GM23338 (cell line): ENCODE measurements around the gene UST. TPM values are rescaled to one million over a fixed set of nuclear protein-coding genes. Genes with fewer than 3 reads are reported as not detected.

Experiments
- ATAC-seq: fragments of 200-7000 bp; cut with Tn5 transposase; 3 replicates; pipeline ENCODE4 v1.9.1; 2020
- DNase-seq: peaks from one replicate; pipeline ENCODE4 v3.0.0-alpha.2; 2015; ENCODE audit warnings: low spot score
- H2AFZ ChIP-seq: fragments of 200-600 bp; sonication (generic); 2 replicates; pipeline ENCODE4 v1.8.0; 2016; ENCODE audit warnings: antibody characterized with exemption, mild to moderate bottlenecking, moderate library complexity
- H3F3A ChIP-seq: fragments of 200-600 bp; sonication (generic); replicated peaks from 2 replicates; pipeline ENCODE4 v1.8.0; 2017; ENCODE audit warnings: antibody characterized with exemption, mixed run types, low read depth
- H3K27ac ChIP-seq: fragments of 200-600 bp; sonication (generic); 2 replicates; pipeline ENCODE4 v1.6.1; 2016; ENCODE audit warnings: low read depth
- H3K27me3 ChIP-seq: fragments of 200-600 bp; sonication (generic); 2 replicates; pipeline ENCODE4 v1.8.0; 2016; ENCODE audit warnings: mild to moderate bottlenecking, mixed run types, moderate library complexity; ENCODE audit not compliant: insufficient read depth
- H3K36me3 ChIP-seq: fragments of 200-600 bp; sonication (generic); 2 replicates; pipeline ENCODE4 v1.8.0; 2016; ENCODE audit warnings: mild to moderate bottlenecking; ENCODE audit not compliant: insufficient read depth
- H3K4me1 ChIP-seq: fragments of 200-600 bp; sonication (generic); 2 replicates; pipeline ENCODE4 v1.8.0; 2016; ENCODE audit warnings: mild to moderate bottlenecking, moderate library complexity; ENCODE audit not compliant: insufficient read depth
- H3K4me2 ChIP-seq: fragments of 200-600 bp; sonication (generic); 2 replicates; pipeline ENCODE4 v1.7.1; 2017; ENCODE audit warnings: mixed run types
- H3K4me3 ChIP-seq: fragments of 200-600 bp; sonication (generic); 2 replicates; pipeline ENCODE4 v1.6.1; 2016; ENCODE audit warnings: mixed run types
- H3K79me2 ChIP-seq: fragments of 200-600 bp; sonication (generic); replicated peaks from 2 replicates; pipeline ENCODE4 v1.8.0; 2017; ENCODE audit warnings: mild to moderate bottlenecking; ENCODE audit not compliant: insufficient read depth
- H3K9me2 ChIP-seq: fragments of 200-600 bp; sonication (generic); 2 replicates; pipeline ENCODE4 v1.8.0; 2017; ENCODE audit not compliant: insufficient read depth
- H4K20me1 ChIP-seq: fragments of 200-600 bp; sonication (generic); replicated peaks from 2 replicates; pipeline ENCODE4 v1.8.0; 2017; ENCODE audit warnings: mild to moderate bottlenecking; ENCODE audit not compliant: insufficient read depth
- H3K27ac Mint-ChIP-seq: 2 replicates; pipeline ENCODE4 v1.8.0; 2020; ENCODE audit warnings: inconsistent platforms, mild to moderate bottlenecking, moderate library complexity, mixed read lengths
- H3K27me3 Mint-ChIP-seq: 3 replicates; pipeline ENCODE4 v1.8.0; 2022; ENCODE audit warnings: low read depth, mild to moderate bottlenecking, moderate library complexity, mixed read lengths, inconsistent platforms; ENCODE audit not compliant: insufficient read depth, poor library complexity
- H3K36me3 Mint-ChIP-seq: 3 replicates; pipeline ENCODE4 v1.8.0; 2021; ENCODE audit warnings: low read depth, mild to moderate bottlenecking, inconsistent platforms, moderate library complexity, mixed read lengths
- H3K4me1 Mint-ChIP-seq: 3 replicates; pipeline ENCODE4 v1.8.0; 2020; ENCODE audit warnings: mild to moderate bottlenecking, inconsistent platforms, mixed read lengths
- H3K4me3 Mint-ChIP-seq: 3 replicates; pipeline ENCODE4 v1.8.0; 2021; ENCODE audit warnings: moderate library complexity, mild to moderate bottlenecking, inconsistent platforms, mixed read lengths
- H3K9me3 Mint-ChIP-seq: 3 replicates; pipeline ENCODE4 v1.8.0; 2020; ENCODE audit warnings: moderate library complexity, mild to moderate bottlenecking, inconsistent platforms, mixed read lengths
- CREB1 ChIP-seq: fragments of 250-450 bp; sonication (Bioruptor Pico); IDR thresholded peaks from 2 replicates; pipeline ENCODE4 v1.5.0; 2020; ENCODE audit warnings: low read depth, mild to moderate bottlenecking, moderate library complexity
- EZH2 ChIP-seq: fragments of 200-600 bp; sonication (generic); IDR thresholded peaks from one replicate; pipeline ENCODE4 v1.8.0; 2017; ENCODE audit warnings: antibody characterized with exemption, mild to moderate bottlenecking, low read depth; ENCODE audit not compliant: unreplicated experiment
- EZH2phosphoT487 ChIP-seq: fragments of 200-600 bp; sonication (generic); IDR thresholded peaks from one replicate; pipeline ENCODE4 v1.8.1; 2018; ENCODE audit warnings: antibody characterized with exemption; ENCODE audit not compliant: unreplicated experiment
- JUNB ChIP-seq: IDR thresholded peaks from one replicate; pipeline ENCODE4 v1.6.1; 2016; ENCODE audit warnings: antibody characterized with exemption; ENCODE audit not compliant: unreplicated experiment
- ZNF114 ChIP-seq: fragments of 250-450 bp; sonication (Bioruptor Pico); IDR thresholded peaks from 2 replicates; pipeline ENCODE4 v1.5.0; 2020; ENCODE audit warnings: mild to moderate bottlenecking, moderate library complexity
- ZNF331 ChIP-seq: fragments of 250-450 bp; sonication (Bioruptor Pico); IDR thresholded peaks from 2 replicates; pipeline ENCODE4 v1.5.0; 2020; ENCODE audit warnings: low read depth, mild to moderate bottlenecking, moderate library complexity
- polyA plus RNA-seq: library from polyadenylated mRNA; unstranded; fragments of >200 nt; fragmentation: Nextera tagmentation; extraction: Ambion mirVana; gene quantifications from 2 replicates; pipeline ENCODE4 v1.2.1, GENCODE V29; 2016
- total RNA-seq: library from RNA; depleted of rRNA; stranded (reverse); fragments of >200 nt; shearing (Covaris generic); gene quantifications from 2 replicates; pipeline ENCODE4 v1.2.3, GENCODE V29; 2014
- TF ChIP-seq, protein P1 (sequence below), 2 experiments: fragments of 200-600 bp in 1 of 2; sonication (generic) in 1 of 2; conservative IDR thresholded peaks; 2 replicates each; pipeline versions ENCODE4 v1.5.1 to v1.6.1; 2016 to 2017; ENCODE audit warnings: antibody characterized with exemption in 2 of 2, low read depth in 2 of 2, mild to moderate bottlenecking in 2 of 2, moderate library complexity in 1 of 2
- TF ChIP-seq, protein P2 (sequence below): IDR thresholded peaks from one replicate; pipeline ENCODE4 v1.6.1; 2018; ENCODE audit warnings: antibody characterized with exemption; ENCODE audit not compliant: unreplicated experiment
- TF ChIP-seq, protein P3 (sequence below): fragments of 250-450 bp; sonication (Bioruptor Pico); IDR thresholded peaks from 2 replicates; pipeline ENCODE4 v1.5.0; 2020; ENCODE audit warnings: mild to moderate bottlenecking, moderate library complexity

The UST gene
- total and polyA plus RNA-seq, 2 experiments from 2014 or later: 12.6 to 33.0 TPM

DNA sequence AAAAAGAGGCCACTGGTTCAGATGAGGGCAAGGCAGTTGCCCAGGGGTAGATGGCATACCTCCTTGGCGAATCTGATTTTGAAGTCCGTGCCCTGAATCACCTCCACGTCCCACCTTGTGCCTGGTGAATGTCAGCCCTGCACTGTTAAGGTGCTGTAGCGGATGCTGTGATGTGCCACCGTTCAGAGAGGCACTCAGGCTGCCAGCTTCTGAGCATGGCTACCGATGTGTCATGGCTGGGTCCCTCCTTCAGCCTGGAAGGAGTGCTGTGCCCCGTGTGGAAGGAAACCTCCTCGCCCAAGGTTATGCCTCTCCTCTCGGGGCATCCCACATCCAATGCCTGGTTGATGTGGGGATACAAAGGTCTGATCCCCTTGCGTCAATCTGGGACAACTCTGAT is 43.6 kb downstream of the UST start:
- Mint-ChIP-seq H3K9me3 (peaks cover 7% of the 10 kb centered on the region; the same call in 2 of the 3 replicates), H3K4me1 (peaks cover 38% of the 10 kb centered on the region), H3K27ac (no peak overlapping the region), H3K27me3 (no peaks in the 10 kb centered on the region), H3K36me3 (peaks cover 49% of the 10 kb centered on the region), H3K4me3 (no peak overlapping the region)
- Histone ChIP-seq H4K20me1 (peaks cover 19% of the 10 kb centered on the region), H3K4me3 (no peak overlapping the region), H3K27ac (no peak overlapping the region), H3K4me1 (peaks cover 34% of the 10 kb centered on the region), H3K27me3 (no peaks in the 10 kb centered on the region), H3K79me2 (peaks cover 100% of the 10 kb centered on the region), H3F3A (no peaks in the 10 kb centered on the region), H3K4me2 (no peak overlapping the region), H3K36me3 (no peaks in the 10 kb centered on the region), H3K9me2 (no peaks in the 10 kb centered on the region), H2AFZ (no peak overlapping the region)
- no peak for TF ChIP-seq ZNF114
- TF ChIP-seq JUNB: no peak
- TF ChIP-seq ZNF331: no peak
- TF ChIP-seq, protein P1, sequence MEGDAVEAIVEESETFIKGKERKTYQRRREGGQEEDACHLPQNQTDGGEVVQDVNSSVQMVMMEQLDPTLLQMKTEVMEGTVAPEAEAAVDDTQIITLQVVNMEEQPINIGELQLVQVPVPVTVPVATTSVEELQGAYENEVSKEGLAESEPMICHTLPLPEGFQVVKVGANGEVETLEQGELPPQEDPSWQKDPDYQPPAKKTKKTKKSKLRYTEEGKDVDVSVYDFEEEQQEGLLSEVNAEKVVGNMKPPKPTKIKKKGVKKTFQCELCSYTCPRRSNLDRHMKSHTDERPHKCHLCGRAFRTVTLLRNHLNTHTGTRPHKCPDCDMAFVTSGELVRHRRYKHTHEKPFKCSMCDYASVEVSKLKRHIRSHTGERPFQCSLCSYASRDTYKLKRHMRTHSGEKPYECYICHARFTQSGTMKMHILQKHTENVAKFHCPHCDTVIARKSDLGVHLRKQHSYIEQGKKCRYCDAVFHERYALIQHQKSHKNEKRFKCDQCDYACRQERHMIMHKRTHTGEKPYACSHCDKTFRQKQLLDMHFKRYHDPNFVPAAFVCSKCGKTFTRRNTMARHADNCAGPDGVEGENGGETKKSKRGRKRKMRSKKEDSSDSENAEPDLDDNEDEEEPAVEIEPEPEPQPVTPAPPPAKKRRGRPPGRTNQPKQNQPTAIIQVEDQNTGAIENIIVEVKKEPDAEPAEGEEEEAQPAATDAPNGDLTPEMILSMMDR (conservative IDR thresholded peaks at IDR 0.05; ENCODE audit: low read depth in 2 of 2): no peak
- TF ChIP-seq EZH2: no peak
- no peak for TF ChIP-seq CREB1
- ATAC-seq: peak; percentile 41
- no peak for DNase-seq

DNA sequence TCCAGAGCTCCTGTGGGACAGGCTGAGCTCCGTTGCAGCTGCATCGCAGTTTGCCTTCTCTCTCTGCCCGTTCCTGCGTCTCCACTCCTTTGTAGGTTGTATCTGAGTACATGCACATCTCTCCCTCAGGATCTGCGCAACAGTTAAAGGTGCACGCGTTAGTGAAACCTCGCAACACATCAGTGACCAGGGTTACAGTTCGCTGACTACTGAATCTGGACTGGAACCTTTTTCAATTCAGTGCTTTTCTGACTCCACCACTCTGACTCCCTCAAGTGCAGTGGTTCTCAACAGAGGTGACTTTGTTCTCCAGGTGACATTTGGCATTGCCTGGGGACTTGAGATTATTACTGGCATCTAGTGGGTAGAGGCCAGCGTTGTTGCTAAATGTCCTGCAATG is 44.0 kb downstream of the UST start:
- H2AFZ ChIP-seq: no peak overlapping the region
- no peaks in the 10 kb centered on the region for H3K9me2 ChIP-seq
- no peak overlapping the region for H3K4me3 ChIP-seq
- no peaks in the 10 kb centered on the region for H3K27me3 ChIP-seq
- H3K4me1 ChIP-seq: peaks cover 34% of the 10 kb centered on the region
- no peak overlapping the region for H3K27ac ChIP-seq
- no peak overlapping the region for H3K27ac Mint-ChIP-seq
- H3K36me3 ChIP-seq: no peaks in the 10 kb centered on the region
- DNase-seq: no peak
- H3K4me1 Mint-ChIP-seq: peaks cover 41% of the 10 kb centered on the region
- peaks cover 7% of the 10 kb centered on the region; the same call in 2 of the 3 replicates for H3K9me3 Mint-ChIP-seq
- no peaks in the 10 kb centered on the region for H3K27me3 Mint-ChIP-seq
- no peak overlapping the region for H3K4me2 ChIP-seq
- no peak; the same call in 2 of the 3 replicates for ATAC-seq
- peaks cover 19% of the 10 kb centered on the region for H4K20me1 ChIP-seq
- H3F3A ChIP-seq: no peaks in the 10 kb centered on the region
- no peak overlapping the region for H3K4me3 Mint-ChIP-seq
- peaks cover 49% of the 10 kb centered on the region for H3K36me3 Mint-ChIP-seq
- H3K79me2 ChIP-seq: peaks cover 100% of the 10 kb centered on the region
- TF ChIP-seq EZH2phosphoT487: no peak
- TF ChIP-seq CREB1: no peak
- TF ChIP-seq, protein P2, sequence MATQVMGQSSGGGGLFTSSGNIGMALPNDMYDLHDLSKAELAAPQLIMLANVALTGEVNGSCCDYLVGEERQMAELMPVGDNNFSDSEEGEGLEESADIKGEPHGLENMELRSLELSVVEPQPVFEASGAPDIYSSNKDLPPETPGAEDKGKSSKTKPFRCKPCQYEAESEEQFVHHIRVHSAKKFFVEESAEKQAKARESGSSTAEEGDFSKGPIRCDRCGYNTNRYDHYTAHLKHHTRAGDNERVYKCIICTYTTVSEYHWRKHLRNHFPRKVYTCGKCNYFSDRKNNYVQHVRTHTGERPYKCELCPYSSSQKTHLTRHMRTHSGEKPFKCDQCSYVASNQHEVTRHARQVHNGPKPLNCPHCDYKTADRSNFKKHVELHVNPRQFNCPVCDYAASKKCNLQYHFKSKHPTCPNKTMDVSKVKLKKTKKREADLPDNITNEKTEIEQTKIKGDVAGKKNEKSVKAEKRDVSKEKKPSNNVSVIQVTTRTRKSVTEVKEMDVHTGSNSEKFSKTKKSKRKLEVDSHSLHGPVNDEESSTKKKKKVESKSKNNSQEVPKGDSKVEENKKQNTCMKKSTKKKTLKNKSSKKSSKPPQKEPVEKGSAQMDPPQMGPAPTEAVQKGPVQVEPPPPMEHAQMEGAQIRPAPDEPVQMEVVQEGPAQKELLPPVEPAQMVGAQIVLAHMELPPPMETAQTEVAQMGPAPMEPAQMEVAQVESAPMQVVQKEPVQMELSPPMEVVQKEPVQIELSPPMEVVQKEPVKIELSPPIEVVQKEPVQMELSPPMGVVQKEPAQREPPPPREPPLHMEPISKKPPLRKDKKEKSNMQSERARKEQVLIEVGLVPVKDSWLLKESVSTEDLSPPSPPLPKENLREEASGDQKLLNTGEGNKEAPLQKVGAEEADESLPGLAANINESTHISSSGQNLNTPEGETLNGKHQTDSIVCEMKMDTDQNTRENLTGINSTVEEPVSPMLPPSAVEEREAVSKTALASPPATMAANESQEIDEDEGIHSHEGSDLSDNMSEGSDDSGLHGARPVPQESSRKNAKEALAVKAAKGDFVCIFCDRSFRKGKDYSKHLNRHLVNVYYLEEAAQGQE: no peak
- TF ChIP-seq, protein P3, sequence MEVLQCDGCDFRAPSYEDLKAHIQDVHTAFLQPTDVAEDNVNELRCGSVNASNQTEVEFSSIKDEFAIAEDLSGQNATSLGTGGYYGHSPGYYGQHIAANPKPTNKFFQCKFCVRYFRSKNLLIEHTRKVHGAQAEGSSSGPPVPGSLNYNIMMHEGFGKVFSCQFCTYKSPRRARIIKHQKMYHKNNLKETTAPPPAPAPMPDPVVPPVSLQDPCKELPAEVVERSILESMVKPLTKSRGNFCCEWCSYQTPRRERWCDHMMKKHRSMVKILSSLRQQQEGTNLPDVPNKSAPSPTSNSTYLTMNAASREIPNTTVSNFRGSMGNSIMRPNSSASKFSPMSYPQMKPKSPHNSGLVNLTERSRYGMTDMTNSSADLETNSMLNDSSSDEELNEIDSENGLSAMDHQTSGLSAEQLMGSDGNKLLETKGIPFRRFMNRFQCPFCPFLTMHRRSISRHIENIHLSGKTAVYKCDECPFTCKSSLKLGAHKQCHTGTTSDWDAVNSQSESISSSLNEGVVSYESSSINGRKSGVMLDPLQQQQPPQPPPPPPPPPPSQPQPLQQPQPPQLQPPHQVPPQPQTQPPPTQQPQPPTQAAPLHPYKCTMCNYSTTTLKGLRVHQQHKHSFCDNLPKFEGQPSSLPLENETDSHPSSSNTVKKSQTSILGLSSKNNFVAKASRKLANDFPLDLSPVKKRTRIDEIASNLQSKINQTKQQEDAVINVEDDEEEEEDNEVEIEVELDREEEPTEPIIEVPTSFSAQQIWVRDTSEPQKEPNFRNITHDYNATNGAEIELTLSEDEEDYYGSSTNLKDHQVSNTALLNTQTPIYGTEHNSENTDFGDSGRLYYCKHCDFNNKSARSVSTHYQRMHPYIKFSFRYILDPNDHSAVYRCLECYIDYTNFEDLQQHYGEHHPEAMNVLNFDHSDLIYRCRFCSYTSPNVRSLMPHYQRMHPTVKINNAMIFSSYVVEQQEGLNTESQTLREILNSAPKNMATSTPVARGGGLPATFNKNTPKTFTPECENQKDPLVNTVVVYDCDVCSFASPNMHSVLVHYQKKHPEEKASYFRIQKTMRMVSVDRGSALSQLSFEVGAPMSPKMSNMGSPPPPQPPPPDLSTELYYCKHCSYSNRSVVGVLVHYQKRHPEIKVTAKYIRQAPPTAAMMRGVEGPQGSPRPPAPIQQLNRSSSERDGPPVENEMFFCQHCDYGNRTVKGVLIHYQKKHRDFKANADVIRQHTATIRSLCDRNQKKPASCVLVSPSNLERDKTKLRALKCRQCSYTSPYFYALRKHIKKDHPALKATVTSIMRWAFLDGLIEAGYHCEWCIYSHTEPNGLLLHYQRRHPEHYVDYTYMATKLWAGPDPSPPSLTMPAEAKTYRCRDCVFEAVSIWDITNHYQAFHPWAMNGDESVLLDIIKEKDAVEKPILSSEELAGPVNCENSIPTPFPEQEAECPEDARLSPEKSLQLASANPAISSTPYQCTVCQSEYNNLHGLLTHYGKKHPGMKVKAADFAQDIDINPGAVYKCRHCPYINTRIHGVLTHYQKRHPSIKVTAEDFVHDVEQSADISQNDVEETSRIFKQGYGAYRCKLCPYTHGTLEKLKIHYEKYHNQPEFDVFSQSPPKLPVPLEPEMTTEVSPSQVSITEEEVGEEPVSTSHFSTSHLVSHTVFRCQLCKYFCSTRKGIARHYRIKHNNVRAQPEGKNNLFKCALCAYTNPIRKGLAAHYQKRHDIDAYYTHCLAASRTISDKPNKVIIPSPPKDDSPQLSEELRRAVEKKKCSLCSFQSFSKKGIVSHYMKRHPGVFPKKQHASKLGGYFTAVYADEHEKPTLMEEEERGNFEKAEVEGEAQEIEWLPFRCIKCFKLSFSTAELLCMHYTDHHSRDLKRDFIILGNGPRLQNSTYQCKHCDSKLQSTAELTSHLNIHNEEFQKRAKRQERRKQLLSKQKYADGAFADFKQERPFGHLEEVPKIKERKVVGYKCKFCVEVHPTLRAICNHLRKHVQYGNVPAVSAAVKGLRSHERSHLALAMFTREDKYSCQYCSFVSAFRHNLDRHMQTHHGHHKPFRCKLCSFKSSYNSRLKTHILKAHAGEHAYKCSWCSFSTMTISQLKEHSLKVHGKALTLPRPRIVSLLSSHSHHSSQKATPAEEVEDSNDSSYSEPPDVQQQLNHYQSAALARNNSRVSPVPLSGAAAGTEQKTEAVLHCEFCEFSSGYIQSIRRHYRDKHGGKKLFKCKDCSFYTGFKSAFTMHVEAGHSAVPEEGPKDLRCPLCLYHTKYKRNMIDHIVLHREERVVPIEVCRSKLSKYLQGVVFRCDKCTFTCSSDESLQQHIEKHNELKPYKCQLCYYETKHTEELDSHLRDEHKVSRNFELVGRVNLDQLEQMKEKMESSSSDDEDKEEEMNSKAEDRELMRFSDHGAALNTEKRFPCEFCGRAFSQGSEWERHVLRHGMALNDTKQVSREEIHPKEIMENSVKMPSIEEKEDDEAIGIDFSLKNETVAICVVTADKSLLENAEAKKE (CRISPR knock-in tag): no peak
- TF ChIP-seq JUNB: no peak
